H1 (cell line): ENCODE results near the gene TEX54. TPM values are rescaled to one million over a fixed set of nuclear protein-coding genes. Genes with fewer than 3 reads are reported as not detected.

Source experiments
- CTCF ChIA-PET: fragments of 300-600 bp; sonication (Branson Sonifier 250); formaldehyde crosslinking; loops from one replicate; lab custom pipeline; 2021; ENCODE audit not compliant: partially characterized antibody; lab: Charles Lee
- POLR2A ChIA-PET: fragments of 300-600 bp; sonication (Branson Sonifier 250); formaldehyde crosslinking; loops from one replicate; lab custom pipeline; 2021; ENCODE audit warnings: inconsistent platforms; ENCODE audit not compliant: partially characterized antibody; lab: Charles Lee
- DNase-seq, 2 experiments: peaks; one replicate each; pipeline versions ENCODE4 v3.0.0 to v3.0.0-alpha.2; 2010 to 2022; ENCODE audit warnings: low spot score in 2 of 2, low read depth in 1 of 2, mixed read lengths in 1 of 2
- FAIRE-seq: peaks from 2 replicates; lab custom pipeline; 2011; peaks lifted over from hg19 to GRCh38; lab: Jason Lieb, UNC
- H2AFZ ChIP-seq: 2 replicates; pipeline ENCODE4 v1.8.1; 2012; ENCODE audit warnings: low read length, inconsistent platforms
- H2AK5ac ChIP-seq: 2 replicates; pipeline ENCODE4 v1.6.1; 2013; ENCODE audit warnings: low read depth, low read length
- H2BK120ac ChIP-seq: replicated peaks from 2 replicates; pipeline ENCODE3; 2013; ENCODE audit warnings: low read depth, low read length, inconsistent platforms
- H2BK12ac ChIP-seq: 2 replicates; pipeline ENCODE4 v1.6.1; 2013; ENCODE audit warnings: low read depth, low read length
- H2BK15ac ChIP-seq: 2 replicates; pipeline ENCODE4 v1.6.1; 2013; ENCODE audit warnings: low read length
- H2BK20ac ChIP-seq: 2 replicates; pipeline ENCODE4 v1.6.1; 2013; ENCODE audit warnings: low read length
- H2BK5ac ChIP-seq: 2 replicates; pipeline ENCODE4 v1.6.1; 2013; ENCODE audit warnings: low read depth, low read length
- H3K14ac ChIP-seq: 2 replicates; pipeline ENCODE4 v1.6.1; 2013; ENCODE audit warnings: inconsistent platforms; ENCODE audit not compliant: insufficient read length
- H3K18ac ChIP-seq: 2 replicates; pipeline ENCODE4 v1.6.1; 2013; ENCODE audit warnings: low read length; ENCODE audit errors: extremely low read depth
- H3K23ac ChIP-seq: 2 replicates; pipeline ENCODE4 v1.6.1; 2013; ENCODE audit warnings: inconsistent platforms; ENCODE audit not compliant: insufficient read length
- H3K23me2 ChIP-seq: 2 replicates; pipeline ENCODE4 v1.6.1; 2013; ENCODE audit warnings: low read depth, low read length
- H3K27ac ChIP-seq: 2 replicates; pipeline ENCODE4 v1.6.1; 2011; ENCODE audit warnings: low read depth, low read length, inconsistent platforms
- H3K27me3 ChIP-seq, 4 experiments: replicated peaks in 1 of 4; 1 replicate in 1 of 4; 2 replicates in 3 of 4; pipeline versions ENCODE4 v1.6.1 to v1.8.1; 2011 to 2013; ENCODE audit warnings: low read length in 3 of 4, mild to moderate bottlenecking in 3 of 4, inconsistent platforms in 2 of 4, mixed read lengths in 2 of 4, moderate library complexity in 1 of 4; ENCODE audit not compliant: control insufficient read depth in 3 of 4, insufficient read depth in 3 of 4; ENCODE audit errors: extremely low read depth in 1 of 4
- H3K36me3 ChIP-seq, 4 experiments: 2 replicates each; pipeline versions ENCODE4 v1.6.1 to v1.8.1; 2011 to 2013; ENCODE audit warnings: mild to moderate bottlenecking in 4 of 4, low read length in 3 of 4, moderate library complexity in 2 of 4, control low read depth in 1 of 4, inconsistent platforms in 1 of 4; ENCODE audit not compliant: insufficient read depth in 4 of 4, control insufficient read depth in 2 of 4
- H3K4ac ChIP-seq: replicated peaks from 2 replicates; pipeline ENCODE3; 2013; ENCODE audit warnings: low read length, low read depth, mixed read lengths, inconsistent platforms; ENCODE audit not compliant: insufficient read length
- H3K4me1 ChIP-seq, 4 experiments: replicated peaks in 1 of 4; 1 replicate in 1 of 4; 2 replicates in 3 of 4; pipeline versions ENCODE4 v1.6.1 to v1.8.1; 2011 to 2013; ENCODE audit warnings: low read length in 3 of 4, inconsistent platforms in 2 of 4, mixed read lengths in 1 of 4; ENCODE audit not compliant: insufficient read depth in 4 of 4, control insufficient read depth in 3 of 4
- H3K4me2 ChIP-seq, 2 experiments: 2 replicates each; pipeline versions ENCODE4 v1.6.1 to v1.8.1; 2011 to 2013; ENCODE audit warnings: low read depth in 2 of 2, low read length in 2 of 2, control low read depth in 1 of 2, inconsistent platforms in 1 of 2, mild to moderate bottlenecking in 1 of 2; ENCODE audit not compliant: insufficient read depth in 1 of 2
- H3K4me3 ChIP-seq, 4 experiments: fragments of 200-600, 300-600 bp in 1 of 4; sonication (generic), shearing (Covaris generic), sonication (Bioruptor Twin) in 1 of 4; 2 replicates each; pipeline versions ENCODE4 v1.5.1 to v1.8.1; 2011 to 2016; ENCODE audit warnings: low read length in 4 of 4, low read depth in 3 of 4, control low read depth in 2 of 4, inconsistent platforms in 2 of 4, mild to moderate bottlenecking in 2 of 4, mixed read lengths in 1 of 4, moderate library complexity in 1 of 4; ENCODE audit not compliant: insufficient read depth in 2 of 4; ENCODE audit errors: extremely low read depth in 1 of 4
- H3K56ac ChIP-seq: replicated peaks from 2 replicates; pipeline ENCODE3; 2013; ENCODE audit warnings: low read depth, mild to moderate bottlenecking, mixed read lengths, low read length, inconsistent platforms; ENCODE audit not compliant: insufficient read length
- H3K79me1 ChIP-seq: 2 replicates; pipeline ENCODE4 v1.6.1; 2013; ENCODE audit warnings: low read depth, low read length, control low read depth
- H3K79me2 ChIP-seq, 2 experiments: 2 replicates each; pipeline versions ENCODE4 v1.6.1 to v1.8.1; 2012 to 2013; ENCODE audit warnings: low read length in 2 of 2, mild to moderate bottlenecking in 2 of 2, inconsistent platforms in 1 of 2; ENCODE audit not compliant: insufficient read depth in 2 of 2, control insufficient read depth in 1 of 2
- H3K9ac ChIP-seq, 4 experiments: replicated peaks in 1 of 4; 1 replicate in 1 of 4; 2 replicates in 3 of 4; pipeline versions ENCODE4 v1.6.1 to v1.8.1; 2011 to 2013; ENCODE audit warnings: low read depth in 3 of 4, low read length in 3 of 4, control low read depth in 2 of 4, mild to moderate bottlenecking in 2 of 4, moderate library complexity in 2 of 4, inconsistent platforms in 1 of 4; ENCODE audit errors: extremely low read depth in 1 of 4
- H3K9me3 ChIP-seq, 2 experiments: 2 replicates each; pipeline versions ENCODE4 v1.6.1 to v1.8.1; 2012 to 2013; ENCODE audit warnings: mild to moderate bottlenecking in 2 of 2, moderate library complexity in 2 of 2, control low read depth in 1 of 2, inconsistent platforms in 1 of 2, low read depth in 1 of 2, low read length in 1 of 2, mixed read lengths in 1 of 2; ENCODE audit not compliant: insufficient read depth in 2 of 2
- H4K20me1 ChIP-seq, 2 experiments: replicated peaks in 1 of 2; 2 replicates each; pipeline versions ENCODE3 to v1.8.1; 2011 to 2013; ENCODE audit warnings: inconsistent platforms in 2 of 2, low read length in 2 of 2, mild to moderate bottlenecking in 1 of 2; ENCODE audit not compliant: insufficient read depth in 2 of 2, control insufficient read depth in 1 of 2
- H4K5ac ChIP-seq: 2 replicates; pipeline ENCODE4 v1.6.1; 2013; ENCODE audit warnings: low read length, low read depth, mixed read lengths, inconsistent platforms; ENCODE audit not compliant: insufficient read length
- H4K8ac ChIP-seq: 2 replicates; pipeline ENCODE4 v1.8.0; 2013; ENCODE audit warnings: mild to moderate bottlenecking, moderate library complexity, low read length, inconsistent platforms; ENCODE audit not compliant: insufficient read depth; ENCODE audit errors: extremely low read depth
- H4K91ac ChIP-seq: replicated peaks from 2 replicates; pipeline ENCODE3; 2013; ENCODE audit warnings: low read length, mixed read lengths, inconsistent platforms; ENCODE audit not compliant: insufficient read length
- ASH2L ChIP-seq: fragments of 200-600, 300-600 bp; sonication (generic); IDR thresholded peaks from one replicate; pipeline ENCODE4 v1.7.1; 2017; ENCODE audit warnings: low read length
- BACH1 ChIP-seq: IDR thresholded peaks from 2 replicates; pipeline ENCODE4 v1.6.1; 2012; ENCODE audit warnings: low read length, improper control_type of control experiment
- CBX5 ChIP-seq: fragments of 300-800, 300-1000 bp; sonication (generic); IDR thresholded peaks from 2 replicates; pipeline ENCODE4 v1.7.1; 2016; ENCODE audit warnings: antibody characterized with exemption, low read length, low read depth
- E2F6 ChIP-seq: IDR thresholded peaks from 2 replicates; pipeline ENCODE4 v1.6.1; 2012; ENCODE audit warnings: inconsistent platforms
- KDM1A ChIP-seq: fragments of 200-600, 300-600 bp; sonication (generic); IDR thresholded peaks from 2 replicates; pipeline ENCODE4 v1.7.1; 2016; ENCODE audit warnings: mild to moderate bottlenecking, low read length, borderline replicate concordance
- RBBP5 ChIP-seq: IDR thresholded peaks from 2 replicates; pipeline ENCODE4 v1.7.1; 2012; ENCODE audit warnings: low read depth, mild to moderate bottlenecking, inconsistent platforms, low read length, moderate library complexity, borderline replicate concordance
- RNF2 ChIP-seq: fragments of 200-900, 300-1000 bp; sonication (generic); IDR thresholded peaks from 2 replicates; pipeline ENCODE4 v1.7.1; 2016; ENCODE audit warnings: borderline replicate concordance, low read depth, mild to moderate bottlenecking, antibody characterized with exemption, low read length; ENCODE audit not compliant: poor library complexity, severe bottlenecking; ENCODE audit errors: missing control alignments
- SP2 ChIP-seq: IDR thresholded peaks from 2 replicates; pipeline ENCODE4 v1.6.1; 2012; ENCODE audit warnings: mild to moderate bottlenecking, low read length, inconsistent platforms
- polyA plus RNA-seq, 7 experiments: library from polyadenylated mRNA; depleted of rRNA in 3 of 7; stranded (reverse) in 5 of 7; unstranded in 2 of 7; fragments of >200 nt in 5 of 7; fragments of 200-250 nt in 2 of 7; gene quantifications; 1 replicate in 5 of 7; 2 replicates in 1 of 7; 4 replicates in 1 of 7; pipeline versions ENCODE4 v1.2.1 to v1.2.3, GENCODE V29; 2011 to 2013; ENCODE audit warnings: missing spikeins in 2 of 7, mixed read lengths in 2 of 7
- total RNA-seq: library from RNA; stranded (reverse); fragmentation: NEBNext Ultra II Directional; extraction: Animal tissue kit (Norgen Biotek cat#: 25700); gene quantifications from 2 replicates; pipeline ENCODE4 v1.2.1, GENCODE V29; 2021

The TEX54 gene
- total and polyA plus RNA-seq, 2 of the 8 experiments (the other 6 are each of a cell fraction or from before 2014, with no cell fraction given): 1.2 TPM; not detected in 1

GRCh38 chr11:62852523-62853188, 20.0 kb upstream of the TEX54 start:
- no peak overlapping the region for H2BK15ac ChIP-seq
- no peak for FAIRE-seq
- ChIA-PET POLR2A (interaction anchor here (0.9 to 20.0 kb wide), 29 partner anchors 9 to 244 kb away, joined by 3 to 2104 read pairs (median 7); partner anchors contain the start of genes BSCL2, C11orf98, CHRM1 and CSKMT), CTCF (interaction anchor here (0.7 to 3.6 kb wide), 3 partner anchors 29 to 65 kb away, joined by 3 to 9 read pairs (median 3); partner anchors contain the start of gene TMEM179B)
- H2BK120ac ChIP-seq: no peak overlapping the region
- peak overlapping the region; percentile 79 to 100 (median 100); a peak in 6 of 7 replicates for H3K9ac ChIP-seq
- no peak overlapping the region for H3K56ac ChIP-seq
- no peak overlapping the region for H3K27ac ChIP-seq
- H3K27me3 ChIP-seq: no peaks in the 10 kb centered on the region
- no peak overlapping the region for H3K14ac ChIP-seq
- H3K4me3 ChIP-seq: peak overlapping the region; percentile 74 to 100 (median 90); a peak in 7 of 8 replicates
- no peak overlapping the region for H3K4ac ChIP-seq
- H3K4me2 ChIP-seq: peak overlapping the region; percentile 84 to 95
- H3K79me1 ChIP-seq: peaks cover 5% of the 10 kb centered on the region; the same call in 1 of the 2 replicates
- no peak overlapping the region for H3K18ac ChIP-seq
- H2AFZ ChIP-seq: no peak overlapping the region
- no peak overlapping the region for H4K8ac ChIP-seq
- peaks cover 2 to 6% (median 4%) of the 10 kb centered on the region in 4 experiments; a peak in 4 of 7 replicates for H3K4me1 ChIP-seq
- H3K23me2 ChIP-seq: peaks cover 11% of the 10 kb centered on the region
- H4K20me1 ChIP-seq: peaks cover 4 to 28% of the 10 kb centered on the region in 2 experiments
- H4K5ac ChIP-seq: no peak overlapping the region
- no peak overlapping the region for H2AK5ac ChIP-seq
- no peak overlapping the region for H2BK12ac ChIP-seq
- no peaks in the 10 kb centered on the region for H3K9me3 ChIP-seq
- no peak overlapping the region for H3K23ac ChIP-seq
- H2BK5ac ChIP-seq: no peak overlapping the region
- DNase-seq: no peak
- no peak overlapping the region for H2BK20ac ChIP-seq
- H4K91ac ChIP-seq: no peak overlapping the region
- peaks cover 40 to 52% of the 10 kb centered on the region in 2 experiments for H3K79me2 ChIP-seq
- H3K36me3 ChIP-seq: peaks cover 32 to 40% (median 37%) of the 10 kb centered on the region in 4 experiments
- no peak for TF ChIP-seq ASH2L
- no peak for TF ChIP-seq BACH1
- TF ChIP-seq SP2: no peak
- TF ChIP-seq CBX5: no peak
- TF ChIP-seq E2F6: no peak
- TF ChIP-seq RBBP5: no peak
- TF ChIP-seq KDM1A: no peak
- TF ChIP-seq RNF2: no peak
